SH-SY5Y (cell line): Measurements from ENCODE around the gene HNRNPR.

Source experiments
- GATA2 ChIP-seq: IDR thresholded peaks from 2 replicates; pipeline ENCODE4 v1.6.1; 2011; ENCODE audit warnings: mild to moderate bottlenecking, low read depth, low read length
- GATA3 ChIP-seq: IDR thresholded peaks from 2 replicates; pipeline ENCODE4 v1.6.1; 2011; ENCODE audit warnings: low read depth, mild to moderate bottlenecking, low read length, moderate library complexity

The HNRNPR gene

DNA sequence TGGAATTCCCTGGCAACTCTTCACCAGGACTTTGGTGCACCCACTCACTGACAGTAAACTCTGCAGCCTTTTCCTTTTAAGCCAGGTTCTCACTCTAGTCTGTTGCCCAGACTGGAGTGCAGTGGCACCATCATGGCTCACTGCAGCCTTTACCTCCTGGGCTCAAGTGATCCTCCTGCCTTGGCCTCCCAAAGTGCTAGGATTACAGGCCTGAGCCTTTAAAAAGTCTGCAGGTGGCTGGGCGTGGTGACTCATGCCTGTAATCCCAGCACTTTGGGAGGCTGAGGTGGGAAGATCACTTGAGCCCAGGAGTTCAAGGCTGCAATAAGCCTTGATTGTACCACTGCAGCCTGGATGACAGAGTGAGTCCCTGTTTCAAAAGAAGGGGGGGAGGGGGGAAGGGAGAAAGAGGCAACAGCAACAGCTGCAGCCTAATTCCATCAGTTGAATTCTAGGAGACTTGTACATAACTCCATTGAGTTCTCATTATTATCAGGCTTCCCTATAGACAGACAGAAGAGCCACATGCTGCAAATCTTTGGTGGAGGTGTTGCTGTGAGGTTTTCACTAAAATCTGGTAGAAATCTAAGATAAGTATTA, 8.1 kb upstream of the HNRNPR start:
- TF ChIP-seq GATA2, result no peak

DNA sequence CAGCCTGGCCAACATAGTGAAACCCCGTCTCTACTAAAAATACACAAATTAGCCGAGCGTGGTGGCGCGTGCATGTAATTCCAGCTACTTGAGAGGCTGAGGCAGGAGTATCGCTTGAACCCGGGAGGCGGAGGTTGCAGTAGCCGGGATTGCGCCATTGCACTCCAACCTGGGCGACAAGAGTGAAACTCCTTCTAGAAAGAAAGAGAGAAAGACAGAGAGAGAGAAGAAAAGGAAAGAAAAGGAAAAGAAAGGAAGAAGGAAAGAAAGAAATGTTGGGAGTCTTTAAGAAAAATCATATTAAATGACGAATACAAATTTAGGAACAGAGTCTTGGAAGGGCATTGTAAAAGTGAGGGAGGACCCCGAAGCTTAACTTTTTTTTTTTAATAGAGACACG, 1.8 kb upstream of the HNRNPR start:
- TF ChIP-seq GATA3 (no peak), GATA2 (no peak)

DNA sequence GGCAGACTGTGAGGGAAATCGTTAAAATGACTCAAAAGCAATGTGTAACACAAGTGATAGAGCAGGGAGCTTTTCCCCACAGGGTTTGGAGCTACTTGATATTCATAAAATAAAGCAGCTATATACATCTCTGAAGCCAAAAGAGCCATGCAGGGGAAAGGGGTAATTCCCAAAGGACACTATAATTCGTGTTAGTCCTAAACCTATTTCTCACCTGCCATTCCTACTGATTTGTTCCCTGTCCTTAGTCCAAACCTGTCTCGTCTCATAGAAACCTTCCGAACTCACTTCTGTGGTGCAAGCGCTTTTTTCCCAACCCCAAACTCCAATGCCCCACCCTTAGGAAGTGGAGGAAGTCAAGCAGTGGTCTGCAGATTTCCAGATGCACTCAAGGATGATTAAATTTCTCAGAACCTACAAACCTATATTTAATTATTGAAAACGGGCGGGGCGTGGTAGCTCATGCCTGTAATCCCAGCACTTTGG, 946 bp upstream of the HNRNPR start:
- TF ChIP-seq GATA2 (no peak), GATA3 (no peak)

DNA sequence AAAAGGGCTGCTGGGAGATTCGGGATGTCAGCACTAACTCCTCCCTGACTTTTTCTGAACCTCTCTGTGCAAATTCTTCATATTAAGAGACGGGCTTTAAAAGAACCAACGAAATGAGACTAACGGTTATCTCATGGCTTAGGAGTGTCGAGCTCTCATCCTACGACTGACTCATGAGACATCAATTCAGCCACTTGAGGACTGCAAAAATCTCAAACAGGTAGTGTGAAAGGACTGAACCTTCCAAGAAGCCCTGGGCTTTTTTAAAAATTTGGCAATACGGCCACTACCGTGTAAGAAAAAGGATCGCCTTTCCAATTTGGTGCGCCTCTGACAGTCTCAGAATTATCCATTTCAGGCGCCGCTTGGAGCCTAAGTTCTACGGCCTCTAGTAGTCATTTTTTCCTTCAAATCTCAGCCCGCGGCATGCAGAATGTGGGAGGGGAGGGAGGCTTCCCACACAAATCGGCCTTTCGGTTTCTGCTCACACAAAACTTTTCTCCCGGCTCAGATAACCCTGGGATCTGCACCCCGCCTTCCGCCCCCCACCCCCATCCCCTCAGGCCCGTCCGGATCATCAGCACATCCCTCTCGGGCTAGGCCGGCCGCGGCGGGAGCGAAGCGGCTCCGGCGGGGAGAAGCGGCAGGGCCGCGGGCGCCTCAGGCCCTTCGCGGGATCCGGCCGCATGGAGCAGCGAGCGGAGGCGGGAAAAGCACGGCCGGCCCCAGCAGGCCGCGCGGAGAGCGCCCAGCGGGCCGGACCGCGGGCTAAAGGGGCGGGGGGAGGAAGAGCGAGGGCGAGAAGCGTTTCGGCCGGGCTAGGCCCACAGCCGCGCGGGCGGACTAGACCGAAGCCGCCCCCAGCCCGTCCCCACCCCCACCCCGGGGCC, 618 bp downstream of the HNRNPR start:
- TF ChIP-seq GATA2, result no peak
- no peak for TF ChIP-seq GATA3

DNA sequence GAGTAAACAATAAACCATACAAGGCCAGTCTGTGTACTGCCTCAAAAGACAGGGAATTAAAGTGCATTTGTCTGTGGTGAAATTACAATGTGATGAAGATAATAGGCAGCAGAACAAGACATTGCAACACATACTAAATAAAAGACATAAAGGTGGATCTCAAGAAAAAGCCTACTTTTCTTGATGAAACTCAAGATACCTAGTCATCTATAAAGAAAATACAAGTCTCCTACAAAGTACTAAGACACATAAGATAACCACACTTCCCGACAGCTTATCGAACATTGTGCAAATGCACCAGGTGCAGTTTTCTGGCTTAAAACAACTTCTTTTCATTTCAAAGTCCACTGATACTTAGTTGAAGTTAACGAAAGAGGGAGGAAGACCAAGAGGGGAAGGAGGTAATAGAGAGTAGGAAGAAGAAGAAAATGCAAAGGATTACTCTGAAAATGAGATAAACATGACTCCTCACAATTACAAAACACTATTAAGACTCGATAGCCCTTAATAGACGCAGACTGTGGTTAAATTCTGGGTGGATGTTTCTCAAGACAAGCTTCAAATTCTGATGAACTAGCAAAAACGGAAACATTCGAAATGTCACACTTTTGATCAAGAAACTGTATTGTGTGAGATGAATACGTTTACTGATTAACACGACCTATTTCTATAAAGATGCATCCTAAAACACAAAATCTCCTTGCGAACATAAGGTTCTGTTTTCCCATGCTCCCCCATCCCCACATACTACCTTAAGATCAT, 2.0 kb downstream of the HNRNPR start:
- no peak for TF ChIP-seq GATA2
- no peak for TF ChIP-seq GATA3

DNA sequence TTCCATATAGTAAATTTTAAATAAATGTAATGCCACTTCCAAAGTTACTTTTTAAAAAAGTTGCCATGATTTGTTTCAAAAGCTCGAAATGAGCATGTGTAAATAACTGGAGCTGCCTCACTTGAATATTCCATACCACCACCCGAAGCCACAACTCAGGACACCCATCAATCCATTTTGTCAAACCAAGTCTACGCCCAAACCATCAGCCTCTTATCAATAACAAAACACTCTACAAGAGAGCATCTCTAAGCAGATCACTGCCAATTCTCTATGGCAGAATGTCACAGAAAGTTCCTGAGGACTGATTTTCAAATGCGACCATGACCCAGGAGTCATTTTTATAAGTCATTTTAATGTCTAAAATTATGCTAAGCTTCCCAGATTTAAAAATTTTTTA, 4.5 kb downstream of the HNRNPR start:
- TF ChIP-seq GATA2, result no peak
- no peak for TF ChIP-seq GATA3

DNA sequence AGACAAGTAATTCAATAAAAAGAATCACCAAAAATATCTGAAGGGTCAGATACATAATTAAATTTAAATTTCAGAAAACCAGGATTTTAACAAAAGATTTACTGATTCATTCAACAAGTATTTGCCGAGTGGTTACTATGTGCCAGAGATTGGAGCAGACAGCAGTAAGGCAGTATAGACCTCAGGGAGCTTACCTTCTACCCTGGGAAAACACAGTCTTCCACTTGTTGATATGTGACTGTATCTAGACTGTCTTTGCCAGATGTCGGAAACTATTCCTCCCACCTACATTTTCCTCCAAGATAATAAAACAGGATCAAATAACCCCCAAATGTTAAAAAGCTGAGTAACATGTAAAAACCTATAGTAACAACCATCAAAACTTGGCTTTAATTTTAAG, 6.2 kb downstream of the HNRNPR start:
- no peak for TF ChIP-seq GATA2
- no peak for TF ChIP-seq GATA3

DNA sequence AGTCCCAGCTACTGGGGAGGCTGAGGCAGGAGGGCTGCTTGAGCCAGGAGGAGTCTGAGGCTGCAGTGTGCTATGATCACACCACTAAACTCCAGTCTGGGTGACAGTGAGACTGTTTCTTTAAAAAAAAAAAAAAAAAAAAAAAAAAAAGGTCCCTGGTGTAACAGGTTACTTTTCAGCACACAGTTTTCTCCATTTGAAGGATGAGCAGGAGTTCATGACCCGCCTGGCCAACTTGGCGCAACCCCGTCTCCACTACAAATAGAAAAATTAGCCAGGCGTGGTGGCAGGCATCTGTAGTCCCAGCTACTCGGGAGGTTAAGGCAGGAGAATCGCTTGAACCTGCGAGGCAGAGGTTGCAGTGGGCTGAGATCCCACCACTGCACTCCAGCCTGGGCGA, 12.4 kb downstream of the HNRNPR start:
- TF ChIP-seq GATA2, result no peak
- TF ChIP-seq GATA3, result no peak

DNA sequence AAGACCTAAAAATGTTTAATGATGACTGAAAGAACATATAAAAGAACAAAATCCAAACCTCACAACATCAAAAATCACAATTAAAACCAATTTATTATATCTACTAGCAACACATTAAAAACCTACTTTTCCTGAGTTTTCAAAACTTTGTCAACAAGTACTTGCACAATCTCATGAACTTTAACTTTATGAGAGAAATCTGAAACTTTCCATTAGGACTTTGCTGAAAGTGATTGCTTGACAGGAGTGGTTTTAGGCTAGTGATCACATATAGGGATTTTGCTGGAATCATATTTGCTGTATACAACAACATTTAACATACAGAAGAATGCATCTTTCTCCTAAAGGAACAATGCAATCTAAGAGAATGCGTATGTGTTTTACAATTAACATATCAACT, 13.2 kb downstream of the HNRNPR start:
- TF ChIP-seq GATA3 (no peak), GATA2 (no peak)

DNA sequence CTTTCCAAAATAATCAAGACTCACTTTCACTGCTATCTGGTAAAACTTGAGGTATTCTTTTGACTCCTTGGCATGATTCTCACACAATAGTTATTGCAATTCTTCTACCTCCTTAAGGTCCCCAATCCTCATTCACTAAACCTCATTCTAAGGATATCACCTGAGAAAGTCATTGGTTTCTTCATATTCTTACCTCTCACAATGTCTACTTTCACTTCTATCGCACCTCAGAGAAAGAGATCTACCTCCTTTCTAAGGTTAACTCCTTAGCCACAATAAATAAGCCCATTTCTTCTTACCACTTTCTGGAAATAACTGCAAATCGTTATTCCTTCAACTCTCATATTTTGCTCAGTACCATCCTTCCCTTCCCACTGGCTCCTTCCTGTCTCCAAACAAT, 18.7 kb downstream of the HNRNPR start:
- no peak for TF ChIP-seq GATA3
- TF ChIP-seq GATA2, result no peak

DNA sequence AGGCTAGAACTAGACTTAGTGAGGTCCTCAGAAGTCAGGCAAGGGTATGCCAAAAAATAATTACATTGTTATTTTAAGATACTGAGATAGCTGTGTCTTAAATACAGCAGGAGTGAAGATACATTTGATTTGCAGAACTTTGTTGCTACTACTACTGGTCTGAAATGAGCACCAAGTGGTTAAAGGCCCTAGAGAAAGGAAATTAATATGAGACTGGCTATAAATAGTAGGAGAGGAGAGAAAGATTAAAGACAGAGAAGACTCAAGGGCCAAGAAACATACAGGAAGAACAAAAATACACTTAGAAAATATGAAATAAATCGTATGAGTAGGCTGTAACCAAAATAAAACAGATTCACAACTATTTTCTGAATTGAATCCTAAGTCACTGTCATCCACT, 21.3 kb downstream of the HNRNPR start:
- no peak for TF ChIP-seq GATA3
- no peak for TF ChIP-seq GATA2

DNA sequence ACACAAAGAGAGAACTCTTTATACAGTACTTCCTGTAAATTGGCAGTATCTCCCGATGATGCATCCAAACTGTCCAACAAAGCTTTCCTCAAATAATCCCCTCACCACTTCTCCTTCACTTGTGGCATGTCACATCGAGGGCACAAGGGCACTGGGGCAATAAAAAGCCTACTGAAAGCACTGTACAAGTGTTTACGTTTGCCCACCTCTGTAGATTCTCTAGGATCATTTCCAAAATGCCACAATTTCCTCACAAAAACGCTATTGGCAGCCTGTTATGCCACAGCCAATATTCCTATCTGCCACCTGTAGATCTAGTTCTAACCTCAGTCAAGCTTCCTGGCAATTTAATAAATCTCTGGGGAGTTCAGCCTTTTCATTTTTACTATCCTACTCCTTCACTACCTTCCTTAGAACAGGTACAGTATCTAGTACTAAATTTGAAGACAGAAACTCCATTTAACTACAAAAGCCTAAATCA, 39.9 kb downstream of the HNRNPR start:
- no peak for TF ChIP-seq GATA2
- no peak for TF ChIP-seq GATA3

DNA sequence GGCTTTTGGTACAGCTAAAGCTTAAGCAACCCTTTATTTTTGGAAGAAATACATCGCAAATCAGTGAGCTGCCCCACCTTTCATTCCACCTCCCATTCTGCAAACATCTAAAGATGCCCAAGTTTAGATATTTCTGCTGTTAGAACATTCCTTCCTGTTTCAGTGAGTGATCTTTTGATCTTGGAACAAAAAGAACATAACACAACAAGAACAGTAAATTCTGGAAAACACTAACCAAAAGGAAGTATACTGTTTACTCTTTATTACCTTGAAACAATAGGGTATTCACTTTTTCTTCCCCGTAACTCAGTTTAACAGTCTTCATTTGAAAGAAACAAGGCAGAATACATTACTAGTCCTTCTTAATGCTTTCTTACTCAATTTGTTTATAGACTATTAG, 40.6 kb downstream of the HNRNPR start:
- TF ChIP-seq GATA2, result no peak
- no peak for TF ChIP-seq GATA3

DNA sequence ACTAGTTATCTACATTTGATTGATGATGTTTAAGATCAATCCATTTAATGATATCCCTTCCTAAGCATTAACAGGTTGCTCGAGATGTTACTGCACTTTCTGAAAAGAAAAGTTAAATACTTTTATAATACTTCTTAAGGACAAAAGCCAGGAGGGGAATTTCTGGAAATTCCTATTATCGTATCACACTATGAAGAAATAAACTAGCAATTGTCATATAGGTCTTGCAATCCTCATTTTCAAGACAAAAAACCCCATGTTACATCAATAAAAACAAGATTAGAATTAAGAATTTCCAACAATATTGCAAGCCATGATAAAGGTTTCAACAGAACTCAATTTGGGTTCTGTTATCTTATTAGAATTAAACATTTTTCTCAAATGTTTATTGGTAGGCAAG, 47.2 kb downstream of the HNRNPR start:
- TF ChIP-seq GATA2, result no peak
- no peak for TF ChIP-seq GATA3
